OCI-LY1 (cell line): ENCODE results near the gene RAB34.
"Not testable (repeated sequence)": the region's sequence is repeated elsewhere in the genome, so short reads cannot be mapped to it uniquely, and the experiment has no call there.

Source experiments
- H2AFZ ChIP-seq: fragments of 200-600 bp; sonication (generic), shearing (Covaris generic); 2 replicates; pipeline ENCODE4 v1.6.0; 2014; ENCODE audit warnings: antibody characterized with exemption, mild to moderate bottlenecking, low read length
- H3F3A ChIP-seq: fragments of 200-600 bp; sonication (generic), shearing (Covaris generic); 2 replicates; pipeline ENCODE4 v1.6.0; 2014; ENCODE audit warnings: mild to moderate bottlenecking, antibody characterized with exemption, low read length, moderate library complexity; ENCODE audit not compliant: insufficient read depth
- H3K27ac ChIP-seq: fragments of 200-600 bp; sonication (generic); 2 replicates; pipeline ENCODE4 v1.5.1; 2014; ENCODE audit warnings: low read length, mixed run types, mild to moderate bottlenecking, low read depth; ENCODE audit not compliant: poor library complexity, severe bottlenecking
- H3K27me3 ChIP-seq: fragments of 200-600 bp; sonication (generic); 2 replicates; pipeline ENCODE4 v1.6.0; 2014; ENCODE audit warnings: antibody characterized with exemption, mild to moderate bottlenecking, low read length, moderate library complexity; ENCODE audit not compliant: insufficient read depth
- H3K36me3 ChIP-seq: fragments of 200-600 bp; sonication (generic); 2 replicates; pipeline ENCODE4 v1.6.1; 2014; ENCODE audit warnings: mild to moderate bottlenecking, antibody characterized with exemption, low read length, moderate library complexity, mixed read lengths; ENCODE audit not compliant: insufficient read depth
- H3K4me1 ChIP-seq: fragments of 200-600 bp; sonication (generic); 2 replicates; pipeline ENCODE4 v1.5.1; 2014; ENCODE audit warnings: mild to moderate bottlenecking, low read length, moderate library complexity; ENCODE audit not compliant: insufficient read depth, severe bottlenecking
- H3K4me2 ChIP-seq: fragments of 200-600 bp; sonication (generic), shearing (Covaris generic); 2 replicates; pipeline ENCODE4 v1.6.1; 2014; ENCODE audit warnings: low read length
- H3K4me3 ChIP-seq: fragments of 200-600 bp; sonication (generic); 2 replicates; pipeline ENCODE4 v1.5.1; 2014; ENCODE audit warnings: low read length, low read depth, mild to moderate bottlenecking, mixed read lengths; ENCODE audit not compliant: poor library complexity, severe bottlenecking
- H3K79me2 ChIP-seq: fragments of 200-600 bp; shearing (Covaris generic); 2 replicates; pipeline ENCODE4 v1.6.1; 2016; ENCODE audit warnings: mixed run types, low read length, mixed read lengths; ENCODE audit not compliant: insufficient read depth
- H3K9ac ChIP-seq: fragments of 200-600 bp; sonication (generic), shearing (Covaris generic); 2 replicates; pipeline ENCODE4 v1.6.1; 2014; ENCODE audit warnings: mild to moderate bottlenecking, low read length, mixed read lengths
- H3K9me2 ChIP-seq: fragments of 200-600 bp; sonication (generic), shearing (Covaris generic); 2 replicates; pipeline ENCODE4 v1.6.1; 2014; ENCODE audit warnings: low read depth, mild to moderate bottlenecking, low read length, mixed read lengths
- H3K9me3 ChIP-seq: fragments of 200-600 bp; shearing (Covaris generic); 2 replicates; pipeline ENCODE4 v1.6.1; 2014; ENCODE audit warnings: low read length, mixed read lengths
- H4K20me1 ChIP-seq: fragments of 200-600 bp; sonication (generic), shearing (Covaris generic); 2 replicates; pipeline ENCODE4 v1.6.0; 2016; ENCODE audit warnings: mild to moderate bottlenecking, low read length; ENCODE audit not compliant: insufficient read depth
- CTCF ChIP-seq: fragments of 200-600 bp; sonication (generic), shearing (Covaris generic); IDR thresholded peaks from 2 replicates; pipeline ENCODE4 v1.5.1; 2017; ENCODE audit warnings: mild to moderate bottlenecking, antibody characterized with exemption, low read length, moderate library complexity, mixed read lengths
- EZH2 ChIP-seq: fragments of 200-600 bp; sonication (generic), shearing (Covaris generic); IDR thresholded peaks from 2 replicates; pipeline ENCODE4 v1.8.0; 2017; ENCODE audit warnings: borderline replicate concordance, mixed run types, mild to moderate bottlenecking, antibody characterized with exemption, low read length, moderate library complexity, mixed read lengths

RAB34 gene

GRCh38 chr17:28722417-28723158 lies 4.9 kb upstream of the RAB34 start:
- H3K27me3 ChIP-seq = no peaks in the 10 kb centered on the region
- peaks cover 18% of the 10 kb centered on the region for H3K79me2 ChIP-seq
- peaks cover 66% of the 10 kb centered on the region for H3K4me1 ChIP-seq
- H4K20me1 ChIP-seq = no peaks in the 10 kb centered on the region
- TF ChIP-seq EZH2 (no peak), CTCF (no peak)
- peaks cover 56% of the 10 kb centered on the region for H3K36me3 ChIP-seq
- no peaks in the 10 kb centered on the region for H3K9me2 ChIP-seq
- no peak overlapping the region for H2AFZ ChIP-seq
- peaks cover 20% of the 10 kb centered on the region for H3F3A ChIP-seq
- H3K4me3 ChIP-seq = peak overlapping the region; percentile 97
- H3K9ac ChIP-seq = peak overlapping the region; percentile 41; the same call in 1 of the 2 replicates
- peak overlapping the region; percentile 91 for H3K27ac ChIP-seq
- H3K4me2 ChIP-seq = peak overlapping the region; percentile 94
- H3K9me3 ChIP-seq = no peaks in the 10 kb centered on the region

DNA sequence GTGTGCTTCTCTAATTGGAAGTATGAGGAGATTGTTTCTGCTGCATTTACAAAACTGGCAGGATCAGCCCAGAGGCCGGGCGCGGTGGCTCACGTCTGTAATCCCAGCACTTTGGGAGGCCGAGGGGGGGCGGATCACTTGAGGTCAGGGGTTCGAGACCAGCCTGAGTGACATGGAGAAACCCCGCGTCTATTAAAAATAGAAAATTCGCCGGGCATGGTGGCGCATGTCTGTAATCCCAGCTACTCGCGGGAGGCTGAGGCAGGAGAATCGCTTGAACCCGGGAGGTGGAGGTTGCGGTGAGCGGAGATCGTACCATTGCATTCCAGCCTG lies 3.3 kb upstream of the RAB34 start:
- H2AFZ ChIP-seq, H3K9me2 ChIP-seq, H3K27me3 ChIP-seq, H4K20me1 ChIP-seq, H3K9me3 ChIP-seq: not testable (repeated sequence)
- Histone ChIP-seq H3K9ac (peak overlapping the region; percentile 98), H3K4me3 (peak overlapping the region; percentile 97), H3F3A (peaks cover 20% of the 10 kb centered on the region), H3K4me1 (peaks cover 66% of the 10 kb centered on the region), H3K27ac (peak overlapping the region; percentile 91), H3K4me2 (peak overlapping the region; percentile 94), H3K36me3 (peaks cover 56% of the 10 kb centered on the region), H3K79me2 (peaks cover 18% of the 10 kb centered on the region)

DNA sequence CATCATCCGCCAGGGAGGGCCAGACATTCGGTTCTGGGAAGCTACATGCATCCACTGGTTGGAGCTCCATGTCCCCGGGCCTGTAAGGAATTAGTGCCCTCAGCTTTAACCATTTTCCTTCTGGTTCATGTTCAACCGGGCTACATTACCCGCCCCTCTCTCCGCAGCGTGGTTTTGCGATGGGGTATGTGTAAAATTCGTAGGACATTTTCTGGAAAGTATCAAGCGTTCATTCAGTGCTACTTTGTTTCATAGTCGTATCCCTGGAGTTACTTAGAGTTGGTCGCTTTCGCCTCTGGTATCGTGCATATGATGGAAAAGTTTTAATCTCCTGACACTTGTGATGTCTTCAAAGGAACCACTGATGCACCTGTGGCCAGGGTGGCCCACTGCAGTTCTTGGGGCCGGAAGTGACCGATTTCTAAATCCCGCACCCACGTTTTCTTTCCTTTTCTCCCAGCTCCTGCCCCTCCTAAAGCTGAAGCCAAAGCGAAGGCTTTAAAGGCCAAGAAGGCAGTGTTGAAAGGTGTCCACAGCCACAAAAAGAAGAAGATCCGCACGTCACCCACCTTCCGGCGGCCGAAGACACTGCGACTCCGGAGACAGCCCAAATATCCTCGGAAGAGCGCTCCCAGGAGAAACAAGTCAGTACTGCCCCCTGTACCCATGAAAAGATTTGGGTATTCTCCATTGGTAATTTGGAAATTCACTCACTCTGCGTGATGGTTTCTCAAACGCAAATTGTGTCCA lies 2.8 kb upstream of the RAB34 start:
- peak overlapping the region; percentile 94 for H3K4me2 ChIP-seq
- peak overlapping the region; percentile 97 for H3K4me3 ChIP-seq
- no peak overlapping the region for H2AFZ ChIP-seq
- H3K27me3 ChIP-seq = no peaks in the 10 kb centered on the region
- no peaks in the 10 kb centered on the region for H3K9me2 ChIP-seq
- H3K9ac ChIP-seq = peak overlapping the region; percentile 98
- H3K9me3 ChIP-seq = no peaks in the 10 kb centered on the region
- H3K79me2 ChIP-seq = peaks cover 18% of the 10 kb centered on the region
- H4K20me1 ChIP-seq = no peaks in the 10 kb centered on the region
- peaks cover 20% of the 10 kb centered on the region for H3F3A ChIP-seq
- H3K36me3 ChIP-seq = peaks cover 54% of the 10 kb centered on the region
- TF ChIP-seq CTCF = peak; percentile 26; the same call in 1 of the 2 replicates
- TF ChIP-seq EZH2 = no peak
- peak overlapping the region; percentile 91 for H3K27ac ChIP-seq
- peaks cover 61% of the 10 kb centered on the region for H3K4me1 ChIP-seq
